Type B pancreatic cell (in vitro differentiated cells): ENCODE results near the gene ETFA. TPM values are rescaled to one million over a fixed set of nuclear protein-coding genes. Genes with fewer than 3 reads are reported as not detected.

Experiments
- DNase-seq: peaks from one replicate; pipeline ENCODE4 v3.0.0; 2021; ENCODE audit warnings: mixed read lengths; ENCODE audit not compliant: unreplicated experiment; ENCODE audit errors: extremely low spot score
- H3K27ac Mint-ChIP-seq: 2 replicates; pipeline ENCODE4 v1.8.0; 2021; ENCODE audit warnings: mild to moderate bottlenecking, mixed read lengths
- H3K27me3 Mint-ChIP-seq: 2 replicates; pipeline ENCODE4 v1.8.0; 2021; ENCODE audit warnings: mixed read lengths
- H3K36me3 Mint-ChIP-seq: 2 replicates; pipeline ENCODE4 v1.8.0; 2021; ENCODE audit warnings: mixed read lengths
- H3K4me1 Mint-ChIP-seq: one replicate; pipeline ENCODE4 v1.8.0; 2021; ENCODE audit warnings: mixed read lengths; ENCODE audit not compliant: unreplicated experiment
- H3K4me3 Mint-ChIP-seq: 2 replicates; pipeline ENCODE4 v1.8.0; 2021; ENCODE audit warnings: mild to moderate bottlenecking, mixed read lengths
- H3K9me3 Mint-ChIP-seq: 2 replicates; pipeline ENCODE4 v1.8.0; 2021; ENCODE audit warnings: mixed read lengths
- CTCF ChIP-seq: fragments of 200-600 bp; sonication (generic); conservative IDR thresholded peaks from 2 replicates; pipeline ENCODE4 v1.5.0; 2021; ENCODE audit warnings: antibody characterized with exemption, mild to moderate bottlenecking
- total RNA-seq: library from RNA; stranded (reverse); gene quantifications from 2 replicates; pipeline ENCODE4 v1.2.1, GENCODE V29; 2021; ENCODE audit warnings: low replicate concordance

The ETFA gene
- total RNA-seq, 1 donor from 2014 or later, result 149 TPM

DNA sequence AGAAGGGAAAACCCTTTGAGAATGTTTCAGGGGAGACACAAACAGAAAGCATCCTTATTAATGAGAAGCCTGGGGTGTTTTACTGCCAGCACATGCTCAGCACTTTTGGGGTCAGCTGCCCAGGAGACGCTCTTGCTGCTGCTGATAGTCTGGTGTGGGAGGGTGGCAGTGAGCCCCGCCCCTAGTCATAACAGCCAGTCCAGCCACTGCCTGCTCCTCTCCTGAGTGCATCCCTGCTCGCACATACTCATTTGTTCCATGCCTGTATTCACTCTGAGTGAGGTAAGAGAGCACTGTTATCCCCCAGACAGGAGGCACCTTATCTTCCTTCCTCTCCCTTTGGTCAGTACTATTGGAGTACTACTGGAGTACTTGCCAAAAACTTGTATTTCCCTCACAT is 101.3 kb downstream of the ETFA start:
- Mint-ChIP-seq H3K36me3 (peaks cover 27% of the 10 kb centered on the region), H3K27me3 (no peaks in the 10 kb centered on the region), H3K4me1 (peaks cover 17% of the 10 kb centered on the region), H3K4me3 (no peak overlapping the region), H3K9me3 (no peaks in the 10 kb centered on the region), H3K27ac (no peak overlapping the region)
- TF ChIP-seq CTCF, result no peak
- no peak for DNase-seq

GRCh38 chr15:76209523-76209922 is 101.7 kb downstream of the ETFA start:
- Mint-ChIP-seq H3K36me3 (peaks cover 26% of the 10 kb centered on the region), H3K4me3 (no peak overlapping the region), H3K4me1 (peaks cover 17% of the 10 kb centered on the region), H3K9me3 (no peaks in the 10 kb centered on the region), H3K27ac (no peak overlapping the region), H3K27me3 (no peaks in the 10 kb centered on the region)
- DNase-seq, result no peak
- TF ChIP-seq CTCF, result no peak

DNA sequence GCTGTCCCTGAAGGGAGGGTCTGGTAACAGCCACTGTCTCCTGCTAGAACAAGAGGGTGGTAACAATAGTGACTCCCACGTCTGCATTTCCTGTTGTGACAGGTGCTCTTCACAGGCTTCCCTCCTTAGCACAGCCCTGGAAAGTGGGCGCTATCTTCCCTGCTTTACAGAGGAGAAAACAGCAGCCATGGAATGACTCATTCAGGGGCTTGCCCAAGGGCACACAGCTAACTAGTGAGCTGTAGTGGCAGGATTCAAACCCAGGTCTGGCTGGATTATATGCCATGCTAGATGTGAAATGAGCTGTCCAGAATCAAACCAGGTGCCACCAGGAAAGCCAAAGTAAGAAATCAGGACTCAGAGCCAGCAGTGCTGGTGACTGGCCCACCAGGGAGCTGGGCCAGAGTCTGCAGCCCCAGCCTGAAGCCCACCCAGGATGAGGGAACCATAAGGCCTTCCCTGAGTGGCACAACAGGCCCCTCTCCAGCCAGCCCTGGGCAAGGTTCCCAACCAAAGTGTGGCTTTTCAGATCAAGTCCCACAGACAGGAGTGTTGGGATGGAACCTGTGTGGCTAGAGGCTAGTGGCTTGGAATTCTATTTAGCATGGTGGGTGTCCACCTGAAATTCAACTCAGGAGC is 102.4 kb downstream of the ETFA start:
- no peak overlapping the region for H3K4me3 Mint-ChIP-seq
- no peak for DNase-seq
- no peaks in the 10 kb centered on the region for H3K27me3 Mint-ChIP-seq
- H3K36me3 Mint-ChIP-seq, result peaks cover 26% of the 10 kb centered on the region
- peaks cover 17% of the 10 kb centered on the region for H3K4me1 Mint-ChIP-seq
- no peak overlapping the region for H3K27ac Mint-ChIP-seq
- no peaks in the 10 kb centered on the region for H3K9me3 Mint-ChIP-seq
- TF ChIP-seq CTCF, result no peak

DNA sequence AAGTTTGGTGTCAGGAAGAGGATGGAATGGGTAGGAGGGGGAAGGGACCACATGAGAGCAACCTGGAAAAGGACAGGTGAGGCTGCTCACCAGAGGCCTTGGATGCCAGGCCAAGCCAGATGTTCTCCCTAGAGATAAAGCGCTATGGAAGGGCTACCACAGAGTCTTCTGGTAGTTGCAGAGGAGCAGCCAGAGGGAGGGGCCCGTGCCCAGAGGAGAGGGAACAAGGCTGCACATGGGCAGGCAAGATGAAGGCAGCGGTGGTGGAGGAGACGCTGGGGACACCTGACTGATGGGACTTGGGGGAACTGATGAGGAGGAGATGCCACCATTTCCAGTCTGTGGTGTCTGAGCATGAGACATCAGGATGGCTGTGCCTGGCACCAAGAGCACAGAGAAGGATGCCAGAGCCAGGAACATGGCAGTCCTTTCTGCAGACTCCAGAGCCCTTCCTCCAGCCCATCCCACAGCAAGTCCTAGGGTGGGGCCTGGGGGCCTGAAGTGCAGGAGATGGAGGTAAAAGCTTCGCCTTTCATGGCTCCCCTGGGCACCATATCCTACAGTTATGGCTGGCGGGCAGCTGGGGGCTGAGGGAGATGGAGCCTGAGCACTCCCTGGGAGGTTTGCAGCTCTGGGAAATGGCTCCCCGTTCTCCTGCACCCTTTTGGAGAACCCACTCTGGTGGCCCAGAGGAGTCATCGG is 103.0 kb downstream of the ETFA start:
- DNase-seq, result no peak
- Mint-ChIP-seq H3K27ac (no peak overlapping the region), H3K4me1 (peaks cover 17% of the 10 kb centered on the region), H3K36me3 (peaks cover 22% of the 10 kb centered on the region), H3K27me3 (no peaks in the 10 kb centered on the region), H3K9me3 (no peaks in the 10 kb centered on the region), H3K4me3 (no peak overlapping the region)
- TF ChIP-seq CTCF, result no peak

DNA sequence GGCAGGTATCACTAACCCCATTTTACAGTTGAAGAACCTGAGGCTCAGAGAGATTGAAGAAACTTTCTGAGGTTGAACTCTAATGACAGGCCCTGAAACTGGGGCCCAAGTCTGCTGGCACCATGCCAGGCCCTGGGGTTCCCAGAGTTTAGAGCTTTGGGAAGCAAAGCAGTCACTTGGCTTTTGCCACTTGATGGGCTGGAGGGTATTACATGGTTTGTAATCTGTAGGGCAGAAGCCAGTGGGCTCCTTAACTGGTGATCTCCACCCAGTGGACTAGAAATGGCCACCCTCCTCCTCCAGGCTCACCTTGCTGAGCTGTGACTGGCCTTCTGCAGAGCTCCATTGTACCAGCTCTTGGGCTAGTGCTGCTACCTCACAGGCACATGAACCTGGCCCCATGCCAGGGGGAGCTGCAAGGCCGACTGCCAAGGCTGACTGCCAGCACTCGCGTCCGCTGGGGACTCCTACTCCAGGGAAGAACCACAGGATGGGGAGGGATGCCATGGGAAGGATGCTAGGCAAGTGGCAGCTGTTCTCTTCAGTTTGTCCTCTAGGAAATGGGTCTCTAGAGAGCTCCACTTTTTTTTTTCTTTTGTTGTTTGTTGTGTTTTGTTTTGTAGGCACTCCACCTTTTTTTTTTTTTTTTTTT is 104.8 kb downstream of the ETFA start:
- H3K9me3 Mint-ChIP-seq, result no peaks in the 10 kb centered on the region
- H3K27me3 Mint-ChIP-seq, result no peaks in the 10 kb centered on the region
- no peak for TF ChIP-seq CTCF
- no peak overlapping the region for H3K27ac Mint-ChIP-seq
- peaks cover 14% of the 10 kb centered on the region for H3K36me3 Mint-ChIP-seq
- no peak for DNase-seq
- H3K4me3 Mint-ChIP-seq, result no peak overlapping the region
- peaks cover 17% of the 10 kb centered on the region for H3K4me1 Mint-ChIP-seq
